ENCODE measurements around the gene PACRG.

PACRG gene

DNA sequence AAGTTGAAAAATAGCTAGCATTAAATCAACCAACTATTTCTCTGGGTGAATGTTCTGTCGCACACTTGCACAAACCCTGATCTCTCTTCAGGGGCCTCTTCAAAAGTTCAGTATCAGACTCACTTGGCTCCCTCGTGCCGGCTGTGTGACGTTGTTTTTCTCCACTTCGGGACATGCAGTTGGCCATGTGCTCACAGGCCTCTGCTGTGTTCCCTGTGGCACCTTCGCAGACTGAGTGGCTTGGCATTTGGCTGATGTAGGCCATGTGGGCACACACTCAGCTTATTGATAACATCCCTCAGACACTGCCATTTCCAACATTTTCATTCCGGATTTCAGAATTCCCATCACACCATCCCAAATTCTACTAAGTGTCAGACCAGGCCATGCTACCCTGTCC is 49.3 kb downstream of the PACRG start:
- Histone ChIP-seq H3K36me3 (ENCODE audit: insufficient read depth, low read length) (no peaks in the 10 kb centered on the region), H3K9me3 (ENCODE audit: control insufficient read depth, insufficient read depth, low read length) (no peaks in the 10 kb centered on the region), H3K9ac (ENCODE audit: low read depth, low read length) (no peak overlapping the region), H3K4me1 (ENCODE audit: insufficient read depth, low read length) (no peaks in the 10 kb centered on the region)

DNA sequence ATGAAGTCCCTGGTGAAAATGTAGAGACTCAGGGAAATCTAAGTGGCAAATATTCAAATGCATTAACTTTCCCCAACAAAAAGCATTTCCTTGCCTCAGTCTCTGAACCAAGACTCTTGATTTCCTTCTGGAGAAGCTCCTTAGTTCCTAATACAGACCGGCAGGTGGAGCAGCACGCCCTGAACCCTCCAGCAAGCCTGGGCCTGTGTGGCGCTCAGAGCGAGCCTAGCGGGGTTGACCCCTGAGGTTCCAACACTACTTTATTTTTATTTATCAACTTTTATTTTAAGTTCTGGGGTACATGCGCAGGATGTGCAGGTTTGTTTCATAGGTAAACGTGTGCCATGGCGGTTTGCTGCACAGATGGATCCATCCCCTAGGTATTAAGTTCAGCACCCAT is 50.8 kb downstream of the PACRG start:
- Histone ChIP-seq H3K4me1 (ENCODE audit: insufficient read depth, low read length) (no peaks in the 10 kb centered on the region), H3K9me3 (ENCODE audit: control insufficient read depth, insufficient read depth, low read length) (no peaks in the 10 kb centered on the region; the same call in 1 of the 2 replicates), H3K9ac (ENCODE audit: low read depth, low read length) (no peak overlapping the region), H3K36me3 (ENCODE audit: insufficient read depth, low read length) (no peaks in the 10 kb centered on the region)

DNA sequence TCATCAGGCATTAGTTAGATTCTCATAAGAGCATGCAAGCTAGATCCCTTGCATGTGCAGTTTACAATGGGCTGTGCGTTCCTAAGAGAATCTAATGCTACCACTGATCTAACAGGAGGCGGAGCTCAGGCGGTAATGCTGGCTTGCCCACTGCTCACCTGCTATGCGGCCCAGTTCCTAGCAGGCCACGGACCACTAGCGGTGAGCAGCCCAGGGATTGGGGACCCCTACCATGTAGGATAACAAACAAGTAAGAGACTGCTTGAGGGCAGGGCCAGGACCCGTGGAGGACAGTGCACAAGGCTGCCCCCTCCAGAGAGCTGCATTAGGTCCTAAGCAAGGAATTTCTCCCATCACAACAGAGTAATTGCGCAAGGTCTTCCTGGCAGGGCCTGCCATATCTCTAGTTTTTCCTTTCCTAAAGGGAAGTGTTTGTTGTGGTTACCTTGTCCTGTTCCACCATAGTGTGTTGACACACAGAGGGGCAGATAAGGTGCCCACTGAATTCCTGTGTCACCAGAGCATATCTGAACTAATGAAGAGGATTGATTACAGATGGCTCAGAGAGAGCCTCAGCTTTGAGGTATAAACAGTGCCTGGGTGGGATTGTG is 58.0 kb downstream of the PACRG start:
- Histone ChIP-seq H3K36me3 (ENCODE audit: insufficient read depth, low read length) (no peaks in the 10 kb centered on the region), H3K9me3 (ENCODE audit: control insufficient read depth, insufficient read depth, low read length) (no peaks in the 10 kb centered on the region; the same call in 1 of the 2 replicates), H3K4me1 (ENCODE audit: insufficient read depth, low read length) (no peaks in the 10 kb centered on the region)

DNA sequence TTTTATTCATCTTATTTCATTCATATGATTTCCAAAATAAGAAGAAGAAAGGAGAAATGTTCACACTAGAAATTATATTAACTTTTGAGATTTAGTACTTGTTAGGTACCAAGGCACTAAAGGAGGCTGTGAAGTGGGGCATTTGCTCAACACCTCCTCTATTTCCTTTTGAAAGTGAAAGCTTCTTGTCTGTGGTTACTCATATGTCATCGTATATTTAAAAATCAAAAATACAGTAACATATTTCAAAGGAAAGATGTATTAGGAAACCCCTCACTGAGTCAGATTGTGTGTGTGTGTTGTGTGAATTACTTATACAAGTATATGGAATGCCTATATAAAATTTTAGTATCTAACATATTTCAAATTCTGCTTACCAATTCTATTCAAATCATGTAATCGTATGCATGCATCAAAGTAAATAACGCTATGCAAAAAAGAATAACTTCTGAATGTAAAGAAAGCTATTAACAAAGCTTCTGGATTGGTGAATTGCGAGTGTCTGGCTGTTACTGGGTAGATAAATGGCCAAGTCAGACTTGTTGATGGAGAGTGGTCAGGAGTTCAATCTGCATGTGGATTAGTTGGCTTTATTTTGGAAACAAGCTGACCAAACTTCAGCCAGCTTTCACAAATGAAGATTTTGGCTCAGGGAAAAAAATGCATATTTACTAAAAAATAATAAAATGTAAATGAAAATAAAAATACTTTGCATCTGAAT is 70.9 kb downstream of the PACRG start:
- H3K9ac ChIP-seq (ENCODE audit: low read depth, low read length): no peak overlapping the region
- no peaks in the 10 kb centered on the region for H3K4me1 ChIP-seq (ENCODE audit: insufficient read depth, low read length)
- no peaks in the 10 kb centered on the region for H3K9me3 ChIP-seq (ENCODE audit: control insufficient read depth, insufficient read depth, low read length)
- no peaks in the 10 kb centered on the region for H3K36me3 ChIP-seq (ENCODE audit: insufficient read depth, low read length)

More for the DNA sequence above, 58.0 kb downstream of the PACRG start:
- H3K9ac ChIP-seq (ENCODE audit: low read depth, low read length): no peak overlapping the region

DNA sequence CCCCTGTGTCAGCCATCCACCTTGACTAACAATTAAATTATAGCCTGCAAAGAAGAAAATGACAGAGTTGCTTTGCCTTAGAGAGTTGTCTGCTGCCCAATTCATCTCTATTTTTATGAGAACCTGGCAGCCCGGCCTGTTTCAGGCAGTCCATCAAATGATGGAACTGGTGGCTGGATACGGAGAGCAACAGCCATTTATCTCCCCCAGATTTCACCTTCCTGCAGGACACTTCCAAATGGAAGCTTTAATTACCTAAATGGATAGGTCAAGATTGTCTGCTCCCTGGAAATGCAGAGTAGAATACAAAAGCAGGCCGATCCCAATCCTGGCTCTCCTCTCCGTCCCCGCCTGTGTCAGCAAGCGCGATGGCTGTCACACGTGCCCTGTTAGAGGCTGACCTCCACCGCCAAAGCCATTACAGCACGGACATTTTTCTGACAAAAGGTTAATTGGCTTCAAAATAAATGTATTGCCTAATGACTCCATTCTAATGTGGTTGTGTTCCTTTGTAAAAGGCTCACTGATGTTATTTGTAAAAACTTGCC is 86.7 kb downstream of the PACRG start:
- Histone ChIP-seq H3K9ac (ENCODE audit: low read depth, low read length) (no peak overlapping the region), H3K4me1 (ENCODE audit: insufficient read depth, low read length) (no peaks in the 10 kb centered on the region), H3K9me3 (ENCODE audit: control insufficient read depth, insufficient read depth, low read length) (no peaks in the 10 kb centered on the region), H3K36me3 (ENCODE audit: insufficient read depth, low read length) (no peaks in the 10 kb centered on the region)

DNA sequence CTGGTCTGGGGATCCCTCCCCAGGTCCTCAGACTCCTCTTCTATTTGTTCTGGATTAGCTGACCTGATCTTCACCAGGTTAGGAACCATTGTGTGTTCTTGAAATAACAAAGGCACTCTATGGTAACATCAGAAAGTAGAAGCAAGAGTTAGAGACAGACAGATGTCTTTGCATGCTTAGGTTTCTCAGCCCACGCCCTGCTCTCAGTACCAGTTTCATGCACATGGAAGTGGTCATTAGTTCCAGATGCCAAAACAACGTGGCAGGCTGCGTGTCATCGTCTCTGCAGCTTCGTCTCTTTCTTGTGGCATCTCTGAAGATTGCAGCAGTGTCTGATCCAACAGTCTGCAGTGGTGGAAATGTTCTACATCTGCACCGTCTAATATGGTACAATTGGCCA is 89.4 kb downstream of the PACRG start:
- H3K9ac ChIP-seq (ENCODE audit: low read depth, low read length): no peak overlapping the region
- no peaks in the 10 kb centered on the region for H3K4me1 ChIP-seq (ENCODE audit: insufficient read depth, low read length)
- no peaks in the 10 kb centered on the region for H3K36me3 ChIP-seq (ENCODE audit: insufficient read depth, low read length)
- no peaks in the 10 kb centered on the region for H3K9me3 ChIP-seq (ENCODE audit: control insufficient read depth, insufficient read depth, low read length)

DNA sequence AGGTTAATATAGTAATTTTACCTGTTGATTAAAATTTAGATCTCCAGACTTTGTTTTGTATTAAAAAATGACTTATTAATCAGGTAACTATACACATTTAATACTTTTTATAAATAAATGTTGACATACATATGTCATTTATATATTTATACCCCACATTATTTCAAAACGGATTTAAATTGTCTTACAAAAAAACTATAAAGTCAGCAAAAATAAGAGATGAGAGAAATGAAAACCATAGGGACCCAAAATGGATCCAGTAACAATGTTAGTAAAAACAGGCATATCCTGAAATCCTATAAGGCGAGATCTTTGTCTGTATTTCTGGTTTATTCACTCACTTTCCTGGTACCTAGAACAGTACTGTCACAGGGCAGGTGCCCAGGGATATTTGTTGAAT is 91.5 kb downstream of the PACRG start:
- Histone ChIP-seq H3K36me3 (ENCODE audit: insufficient read depth, low read length) (no peaks in the 10 kb centered on the region), H3K9me3 (ENCODE audit: control insufficient read depth, insufficient read depth, low read length) (no peaks in the 10 kb centered on the region), H3K4me1 (ENCODE audit: insufficient read depth, low read length) (no peaks in the 10 kb centered on the region), H3K9ac (ENCODE audit: low read depth, low read length) (no peak overlapping the region)

DNA sequence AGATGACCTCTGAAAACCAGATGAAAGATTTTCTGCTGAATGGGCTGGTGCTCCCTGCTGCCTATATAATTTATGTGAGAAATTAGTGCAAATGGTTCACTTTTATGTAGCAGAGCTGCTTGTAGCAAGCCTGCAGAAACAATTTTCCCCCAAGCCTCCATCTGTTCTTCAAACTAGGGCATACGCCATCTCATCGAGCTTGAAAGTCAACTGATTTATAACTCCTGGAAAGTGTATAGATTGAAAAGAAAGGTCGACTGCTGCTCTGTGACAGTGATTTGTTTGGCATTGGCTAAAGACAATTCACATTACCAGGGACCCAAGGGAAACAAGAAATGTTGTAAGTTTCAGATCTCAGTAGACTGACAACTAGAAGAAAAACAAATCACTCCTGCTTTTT is 93.3 kb downstream of the PACRG start:
- no peak overlapping the region for H3K9ac ChIP-seq (ENCODE audit: low read depth, low read length)
- H3K4me1 ChIP-seq (ENCODE audit: insufficient read depth, low read length): no peaks in the 10 kb centered on the region
- H3K9me3 ChIP-seq (ENCODE audit: control insufficient read depth, insufficient read depth, low read length): no peaks in the 10 kb centered on the region
- H3K36me3 ChIP-seq (ENCODE audit: insufficient read depth, low read length): no peaks in the 10 kb centered on the region

DNA sequence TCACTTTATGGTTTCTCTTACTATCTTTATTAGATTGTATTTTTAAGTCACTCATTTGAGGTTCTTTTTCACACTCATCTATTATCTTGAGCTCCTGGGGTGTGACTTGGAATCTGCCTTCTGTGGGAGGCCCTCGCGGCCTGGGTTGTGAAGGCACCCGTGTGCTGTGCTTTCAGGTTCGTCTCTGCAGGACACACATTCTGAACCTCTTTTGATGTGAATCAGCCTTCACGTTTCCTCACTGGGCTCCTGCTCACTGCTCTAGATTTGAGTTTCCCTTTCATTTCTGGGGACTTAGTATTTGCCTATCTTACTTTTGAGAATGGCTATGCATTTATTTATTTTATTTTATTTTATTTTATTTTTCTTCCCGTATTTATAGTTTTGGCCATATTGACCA is 97.8 kb downstream of the PACRG start:
- Histone ChIP-seq H3K4me1 (ENCODE audit: insufficient read depth, low read length) (no peaks in the 10 kb centered on the region), H3K9me3 (ENCODE audit: control insufficient read depth, insufficient read depth, low read length) (no peaks in the 10 kb centered on the region), H3K9ac (ENCODE audit: low read depth, low read length) (no peak overlapping the region), H3K36me3 (ENCODE audit: insufficient read depth, low read length) (no peaks in the 10 kb centered on the region)

DNA sequence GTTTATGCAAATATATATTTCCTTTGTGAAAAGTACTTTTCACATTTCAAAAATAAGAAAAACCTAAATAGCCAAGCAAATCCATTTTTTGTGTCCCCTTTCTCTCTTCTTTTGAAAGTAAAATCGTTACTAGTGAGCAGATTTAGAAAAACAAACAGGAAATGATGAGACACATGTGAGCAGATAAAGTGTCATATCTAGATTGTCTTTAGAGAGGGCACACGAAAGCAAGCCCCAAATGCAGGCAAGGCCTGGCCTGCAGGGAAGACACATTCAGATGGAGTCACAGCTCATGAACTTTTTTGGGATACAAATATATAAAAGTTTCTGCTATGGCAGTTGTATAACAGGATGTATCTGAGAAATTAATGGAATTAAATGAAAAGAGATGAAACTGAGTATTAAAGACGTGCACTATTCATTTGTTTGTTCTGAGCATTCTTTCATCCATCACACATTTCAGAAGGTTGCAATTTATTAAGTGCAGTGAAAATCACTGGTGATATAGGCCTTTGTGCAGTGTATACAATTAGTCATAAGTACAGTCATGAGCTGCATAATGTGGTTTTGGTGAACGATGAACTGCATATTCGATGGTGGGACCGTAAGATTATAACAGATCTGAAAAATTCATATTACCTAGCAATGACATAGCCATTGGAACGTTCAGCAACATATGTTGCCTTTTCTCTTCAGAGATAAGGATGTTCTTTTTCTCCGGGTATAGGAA is 101.4 kb downstream of the PACRG start:
- Histone ChIP-seq H3K9ac (ENCODE audit: low read depth, low read length) (no peak overlapping the region), H3K36me3 (ENCODE audit: insufficient read depth, low read length) (no peaks in the 10 kb centered on the region), H3K4me1 (ENCODE audit: insufficient read depth, low read length) (no peaks in the 10 kb centered on the region), H3K9me3 (ENCODE audit: control insufficient read depth, insufficient read depth, low read length) (no peaks in the 10 kb centered on the region)

DNA sequence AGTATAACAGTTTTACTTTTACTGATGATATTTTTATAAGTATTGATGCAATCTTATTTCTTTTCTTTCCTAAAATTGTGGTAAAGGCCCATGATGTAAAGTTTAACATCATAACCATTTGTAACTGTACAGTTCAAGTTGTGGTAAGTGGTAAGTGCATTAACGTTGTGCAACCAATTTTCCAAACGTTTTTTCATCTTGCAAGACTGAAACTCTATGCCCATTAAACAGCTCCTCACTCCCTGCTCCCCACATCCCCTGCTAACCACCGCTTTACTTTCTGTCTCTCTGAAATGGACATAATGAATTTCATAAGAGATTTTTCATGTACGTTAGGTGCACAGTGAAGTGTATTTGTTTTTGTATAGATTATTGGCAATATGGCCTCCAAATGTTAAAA is 106.0 kb downstream of the PACRG start:
- no peaks in the 10 kb centered on the region for H3K9me3 ChIP-seq (ENCODE audit: control insufficient read depth, insufficient read depth, low read length)
- H3K9ac ChIP-seq (ENCODE audit: low read depth, low read length): no peak overlapping the region
- no peaks in the 10 kb centered on the region for H3K4me1 ChIP-seq (ENCODE audit: insufficient read depth, low read length)
- H3K36me3 ChIP-seq (ENCODE audit: insufficient read depth, low read length): no peaks in the 10 kb centered on the region

DNA sequence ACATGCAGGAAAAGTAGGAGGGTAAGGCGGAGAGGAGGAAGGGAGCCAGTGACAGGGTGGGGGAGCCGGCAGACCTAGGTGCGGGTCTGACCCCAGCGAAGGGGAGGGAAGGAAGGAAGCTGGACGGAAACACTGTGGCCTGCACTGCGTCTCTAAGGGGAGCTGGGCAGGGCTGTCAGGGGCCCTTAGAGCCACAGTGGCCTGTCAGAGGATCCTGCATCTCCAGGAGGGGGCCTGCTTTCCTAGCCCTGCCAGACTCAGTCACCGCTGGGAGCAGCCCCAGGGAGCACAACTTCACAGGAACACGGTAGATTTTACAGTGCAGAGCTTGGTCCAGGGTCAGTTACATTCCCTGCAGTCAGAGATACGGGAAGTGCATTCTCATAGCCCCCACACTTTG is 118.2 kb downstream of the PACRG start:
- no peaks in the 10 kb centered on the region for H3K9me3 ChIP-seq (ENCODE audit: control insufficient read depth, insufficient read depth, low read length)
- no peak overlapping the region for H3K9ac ChIP-seq (ENCODE audit: low read depth, low read length)
- H3K4me1 ChIP-seq (ENCODE audit: insufficient read depth, low read length): peaks cover 4% of the 10 kb centered on the region
- no peaks in the 10 kb centered on the region for H3K36me3 ChIP-seq (ENCODE audit: insufficient read depth, low read length)

DNA sequence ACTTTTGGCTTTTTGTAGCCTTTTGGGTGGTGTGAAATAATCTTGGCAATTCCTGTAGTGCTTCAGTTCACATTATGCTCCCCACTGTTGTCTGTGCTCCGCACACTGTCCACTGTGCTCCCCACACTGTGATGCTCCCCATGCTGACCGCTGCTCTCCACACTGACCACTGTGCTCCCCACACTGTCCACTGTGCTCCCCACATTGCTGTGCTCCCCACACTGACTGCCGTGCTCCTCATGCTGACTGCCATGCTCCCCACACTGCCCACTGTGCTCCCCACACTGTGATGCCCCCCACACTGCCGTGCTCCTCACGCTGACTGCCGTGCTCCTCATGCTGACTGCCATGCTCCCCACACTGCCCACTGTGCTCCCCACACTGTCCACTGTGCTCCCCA is 118.9 kb downstream of the PACRG start:
- Histone ChIP-seq H3K36me3 (ENCODE audit: insufficient read depth, low read length) (no peaks in the 10 kb centered on the region), H3K9ac (ENCODE audit: low read depth, low read length) (no peak overlapping the region), H3K9me3 (ENCODE audit: control insufficient read depth, insufficient read depth, low read length) (no peaks in the 10 kb centered on the region), H3K4me1 (ENCODE audit: insufficient read depth, low read length) (peaks cover 4% of the 10 kb centered on the region)

DNA sequence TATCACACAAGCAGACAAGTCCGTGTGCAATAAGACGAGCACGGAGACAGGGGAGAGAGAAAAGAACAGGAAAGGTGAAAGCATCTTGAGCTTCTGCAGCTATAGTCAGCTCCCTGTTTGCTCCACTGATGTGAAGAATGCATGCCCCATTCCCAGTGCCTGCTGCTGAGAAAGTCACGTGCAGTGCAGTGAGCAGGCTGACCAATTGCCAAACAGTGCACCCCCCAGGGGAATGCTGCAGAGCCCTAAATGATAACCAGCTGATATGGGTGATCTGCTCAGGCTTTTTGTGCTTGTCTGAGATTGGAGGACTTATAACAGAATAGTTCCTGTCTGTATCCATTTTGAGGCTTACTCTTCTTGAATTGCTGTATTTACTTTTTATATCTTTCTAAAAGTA is 121.5 kb downstream of the PACRG start:
- H3K36me3 ChIP-seq (ENCODE audit: insufficient read depth, low read length): no peaks in the 10 kb centered on the region
- H3K4me1 ChIP-seq (ENCODE audit: insufficient read depth, low read length): peaks cover 13% of the 10 kb centered on the region
- no peak overlapping the region for H3K9ac ChIP-seq (ENCODE audit: low read depth, low read length)
- H3K9me3 ChIP-seq (ENCODE audit: control insufficient read depth, insufficient read depth, low read length): no peaks in the 10 kb centered on the region

DNA sequence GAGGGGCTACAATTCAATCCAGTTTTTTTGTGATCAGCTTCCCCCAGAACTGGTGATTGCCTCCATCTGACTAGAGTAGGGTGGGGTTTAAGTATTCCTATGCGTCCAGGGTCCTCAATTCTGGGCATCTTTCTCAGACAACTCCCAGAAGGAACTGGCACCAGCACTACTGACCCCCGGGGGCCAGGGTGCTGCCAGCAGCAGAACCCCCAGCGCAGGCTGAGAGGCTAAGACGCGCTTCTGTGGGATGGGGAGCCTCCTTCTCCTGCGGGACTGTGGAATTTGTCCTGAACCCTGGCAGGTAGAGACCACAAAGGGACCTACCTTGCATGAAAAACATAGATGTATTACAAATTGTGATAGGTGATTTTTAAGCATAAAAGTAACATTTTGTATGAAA is 124.4 kb downstream of the PACRG start:
- Histone ChIP-seq H3K36me3 (ENCODE audit: insufficient read depth, low read length) (no peaks in the 10 kb centered on the region), H3K9me3 (ENCODE audit: control insufficient read depth, insufficient read depth, low read length) (no peaks in the 10 kb centered on the region), H3K4me1 (ENCODE audit: insufficient read depth, low read length) (peaks cover 16% of the 10 kb centered on the region), H3K9ac (ENCODE audit: low read depth, low read length) (no peak overlapping the region)

Data from ES-I3 (cell line).